Measurements from ENCODE around the gene MRPL18.

Gene MRPL18

GRCh38 chr6:159754401-159754800 lies 35.9 kb upstream of the MRPL18 start:
- DNase-seq (ENCODE audit: low spot score), result no peak
- in situ Hi-C loops (cut with MboI; ENCODE audit: low sequenced_read_pairs, unreplicated experiment), result no loop called here
- TF ChIP-seq CTCF (IDR thresholded peaks at IDR 0.05; ENCODE audit: borderline replicate concordance, control extremely low read depth, extremely low read depth, insufficient read depth, missing control alignments), result no peak

DNA sequence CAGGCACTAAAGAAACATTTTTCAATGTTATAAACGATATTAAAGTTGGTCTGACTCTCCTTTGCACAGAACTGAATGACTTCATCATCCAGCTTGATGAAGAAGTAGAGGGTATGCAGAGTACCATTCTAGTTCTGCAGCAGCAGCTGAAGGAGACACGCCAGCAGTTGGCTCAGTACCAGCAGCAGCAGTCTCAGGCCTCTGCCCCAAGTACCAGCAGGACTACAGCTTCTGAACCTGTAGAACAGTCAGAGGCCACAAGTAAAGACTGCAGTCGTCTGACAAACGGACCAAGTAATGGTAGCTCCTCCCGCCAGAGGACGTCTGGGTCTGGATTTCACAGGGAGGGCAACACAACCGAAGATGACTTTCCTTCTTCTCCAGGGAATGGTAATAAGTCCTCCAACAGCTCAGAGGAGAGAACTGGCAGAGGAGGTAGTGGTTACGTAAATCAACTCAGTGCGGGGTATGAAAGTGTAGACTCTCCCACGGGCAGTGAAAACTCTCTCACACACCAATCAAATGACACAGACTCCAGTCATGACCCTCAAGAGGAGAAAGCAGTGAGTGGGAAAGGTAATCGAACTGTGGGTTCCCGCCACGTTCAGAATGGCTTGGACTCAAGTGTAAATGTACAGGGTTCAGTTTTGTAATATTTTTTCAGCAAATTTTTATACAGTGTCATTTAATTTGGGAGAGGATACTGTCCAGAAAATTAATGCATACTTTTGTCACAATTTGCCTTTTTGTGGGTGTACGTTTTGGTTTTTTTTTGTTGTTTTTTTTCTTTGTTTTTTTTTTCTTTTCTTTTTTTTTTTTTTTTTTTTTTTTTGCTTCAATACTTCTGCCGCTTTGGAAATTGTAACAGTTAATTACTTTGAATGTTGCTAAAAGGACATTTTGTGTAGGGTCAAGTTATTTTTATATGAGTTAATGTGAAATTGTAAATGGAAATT lies 35.0 kb upstream of the MRPL18 start:
- in situ Hi-C loops (cut with MboI; ENCODE audit: low sequenced_read_pairs, unreplicated experiment), result no loop called here
- TF ChIP-seq CTCF (IDR thresholded peaks at IDR 0.05; ENCODE audit: borderline replicate concordance, control extremely low read depth, extremely low read depth, insufficient read depth, missing control alignments), result no peak
- DNase-seq (ENCODE audit: low spot score), result no peak

GRCh38 chr6:159756508-159756907 lies 33.8 kb upstream of the MRPL18 start:
- TF ChIP-seq CTCF (IDR thresholded peaks at IDR 0.05; ENCODE audit: borderline replicate concordance, control extremely low read depth, extremely low read depth, insufficient read depth, missing control alignments), result no peak
- in situ Hi-C loops (cut with MboI; ENCODE audit: low sequenced_read_pairs, unreplicated experiment), result no loop called here
- DNase-seq (ENCODE audit: low spot score), result no peak

- in situ Hi-C loops (cut with MboI; ENCODE audit: low sequenced_read_pairs, unreplicated experiment), result no loop called here
- TF ChIP-seq CTCF (IDR thresholded peaks at IDR 0.05; ENCODE audit: borderline replicate concordance, control extremely low read depth, extremely low read depth, insufficient read depth, missing control alignments), result no peak
- no peak for DNase-seq (ENCODE audit: low spot score)
Observed at GRCh38 chr6:159758031-159759001, 32.0 kb upstream of the MRPL18 start.

DNA sequence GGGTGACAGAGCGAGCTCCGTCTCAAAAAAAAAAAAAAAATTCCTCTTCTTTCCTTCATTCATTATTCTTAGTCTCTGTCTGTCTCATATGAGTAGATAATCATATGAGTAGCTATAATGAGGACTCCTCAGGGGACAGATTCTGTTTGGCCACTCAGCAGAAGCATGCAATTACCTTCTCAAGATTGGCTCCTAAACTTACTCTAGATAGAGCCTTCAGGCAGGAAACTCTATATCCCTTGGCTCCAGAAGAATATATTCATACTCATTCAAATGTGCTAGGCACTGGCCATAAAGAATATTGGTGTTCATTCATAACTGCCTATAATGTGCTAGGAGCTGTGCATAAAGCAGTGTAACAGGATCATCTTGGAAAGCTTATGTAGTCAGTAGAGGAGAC lies 30.6 kb upstream of the MRPL18 start:
- in situ Hi-C loops (cut with MboI; ENCODE audit: low sequenced_read_pairs, unreplicated experiment), result no loop called here
- no peak for DNase-seq (ENCODE audit: low spot score)
- TF ChIP-seq CTCF (IDR thresholded peaks at IDR 0.05; ENCODE audit: borderline replicate concordance, control extremely low read depth, extremely low read depth, insufficient read depth, missing control alignments), result no peak

DNA sequence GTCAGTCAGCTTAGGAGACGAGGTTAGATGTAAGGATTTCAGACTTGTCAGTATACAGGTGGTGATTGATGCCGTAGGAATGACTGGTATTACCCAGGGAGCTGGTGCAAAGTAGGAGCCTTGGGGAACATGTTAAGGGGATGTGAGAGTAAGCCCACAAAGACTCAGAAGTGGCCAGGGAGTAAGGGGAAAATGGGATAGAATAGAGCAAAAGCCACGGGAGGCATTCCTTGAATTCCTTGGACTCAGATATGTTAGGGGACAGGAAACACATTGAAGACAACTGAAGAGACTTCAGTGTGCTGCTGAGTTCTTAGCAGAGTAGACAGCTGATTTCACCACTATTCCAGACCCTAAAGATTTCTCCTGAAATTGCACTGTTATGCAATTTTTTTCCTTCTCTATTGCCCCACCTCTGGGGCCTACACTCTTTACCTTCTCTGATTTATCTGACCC lies 29.6 kb upstream of the MRPL18 start:
- in situ Hi-C loops (cut with MboI; ENCODE audit: low sequenced_read_pairs, unreplicated experiment), result no loop called here
- TF ChIP-seq CTCF (IDR thresholded peaks at IDR 0.05; ENCODE audit: borderline replicate concordance, control extremely low read depth, extremely low read depth, insufficient read depth, missing control alignments), result no peak
- DNase-seq (ENCODE audit: low spot score), result no peak
